MCF 10A (cell line): ENCODE results near the gene ADTRP. TPM values are rescaled to one million over a fixed set of nuclear protein-coding genes. Genes with fewer than 3 reads are reported as not detected.

Experiments used
- BruUV-seq: library from RNA; stranded (reverse); fragments of 400-500 nt; replicated peaks from 2 replicates; lab custom pipeline; 2021; lab: Mats Ljungman, UMichigan
- CTCF ChIA-PET: fragments of 300-600 bp; sonication (Branson Sonifier 250); formaldehyde crosslinking; extraction: SDS; loops from one replicate; lab custom pipeline; 2021; ENCODE audit warnings: antibody characterized with exemption, inconsistent platforms; lab: Yijun Ruan, JAX
- POLR2A ChIA-PET: fragments of 300-600, 350-650 bp; sonication (Branson Sonifier 250); formaldehyde crosslinking; extraction: SDS; loops from one replicate; lab custom pipeline; 2020; ENCODE audit warnings: antibody characterized with exemption, inconsistent platforms; lab: Yijun Ruan, JAX
- DNase-seq: peaks from one replicate; pipeline ENCODE4 v3.0.0-alpha.2; 2018; ENCODE audit not compliant: unreplicated experiment
- H3K27ac Mint-ChIP-seq: one replicate; pipeline ENCODE4 v1.8.0; 2022; ENCODE audit warnings: mild to moderate bottlenecking, low read depth, mixed read lengths; ENCODE audit not compliant: unreplicated experiment
- H3K27me3 Mint-ChIP-seq: one replicate; pipeline ENCODE4 v1.8.0; 2022; ENCODE audit warnings: mixed read lengths; ENCODE audit not compliant: insufficient read depth, unreplicated experiment
- H3K36me3 Mint-ChIP-seq: one replicate; pipeline ENCODE4 v1.8.0; 2022; ENCODE audit warnings: mild to moderate bottlenecking, moderate library complexity, mixed read lengths; ENCODE audit not compliant: insufficient read depth, unreplicated experiment
- H3K4me1 Mint-ChIP-seq: one replicate; pipeline ENCODE4 v1.8.0; 2022; ENCODE audit warnings: mixed read lengths; ENCODE audit not compliant: insufficient read depth, unreplicated experiment
- H3K4me3 Mint-ChIP-seq: one replicate; pipeline ENCODE4 v1.8.0; 2022; ENCODE audit warnings: mild to moderate bottlenecking, moderate library complexity, mixed read lengths; ENCODE audit not compliant: unreplicated experiment
- H3K9me3 Mint-ChIP-seq: one replicate; pipeline ENCODE4 v1.8.0; 2022; ENCODE audit warnings: mixed read lengths; ENCODE audit not compliant: unreplicated experiment
- intact Hi-C: fragments of 100-400 bp; cut with micrococcal nuclease; formaldehyde crosslinking; loops from 2 replicates; pipeline ENCODE4 v1.14.1; 2022
- total RNA-seq: library from RNA; stranded (reverse); gene quantifications from 2 replicates; pipeline ENCODE4 v1.2.3, GENCODE V29; 2022
- TF ChIP-seq, protein P1 (sequence below): fragments of 200-600 bp; IDR thresholded peaks from one replicate; pipeline ENCODE4 v1.8.0; 2022; ENCODE audit warnings: antibody characterized with exemption, mild to moderate bottlenecking; ENCODE audit not compliant: unreplicated experiment

Gene ADTRP
- total RNA-seq, 1 experiment from 2014 or later: 14.8 TPM

DNA sequence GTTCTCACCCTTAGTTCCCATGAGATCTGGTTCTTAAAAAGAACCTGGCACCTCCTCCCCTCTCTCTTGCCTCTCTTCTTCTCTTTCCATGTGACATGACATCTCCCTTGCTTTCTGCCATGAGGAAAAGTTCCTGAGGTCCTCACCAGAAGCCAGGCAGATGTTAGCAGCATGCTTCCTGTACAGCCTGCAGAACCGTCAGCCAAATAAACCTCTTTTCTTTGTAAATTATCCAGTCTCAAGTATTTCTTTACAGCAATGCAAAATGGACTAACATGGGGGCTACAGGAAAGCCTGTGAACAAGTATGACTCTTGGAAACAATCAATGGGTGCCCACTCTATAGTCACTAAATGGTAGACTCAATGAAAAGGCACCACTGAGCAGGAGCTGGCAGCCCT, 34.5 kb downstream of the ADTRP start:
- POLR2A ChIA-PET: interaction anchor here (0.5 kb wide), 1 partner anchor 167 kb away, joined by 5 read pairs; no protein-coding TSS in a partner anchor
- intact Hi-C loops: no loop called here
- Mint-ChIP-seq H3K36me3 (no peaks in the 10 kb centered on the region), H3K27ac (no peak overlapping the region), H3K27me3 (no peaks in the 10 kb centered on the region), H3K4me3 (no peak overlapping the region), H3K4me1 (no peaks in the 10 kb centered on the region), H3K9me3 (no peaks in the 10 kb centered on the region)
- no TSS peak for BruUV-seq
- CTCF ChIA-PET: interaction anchor here (0.7 kb wide), 1 partner anchor 386 kb away, joined by 3 read pairs; no protein-coding TSS in a partner anchor
- TF ChIP-seq, protein P1, sequence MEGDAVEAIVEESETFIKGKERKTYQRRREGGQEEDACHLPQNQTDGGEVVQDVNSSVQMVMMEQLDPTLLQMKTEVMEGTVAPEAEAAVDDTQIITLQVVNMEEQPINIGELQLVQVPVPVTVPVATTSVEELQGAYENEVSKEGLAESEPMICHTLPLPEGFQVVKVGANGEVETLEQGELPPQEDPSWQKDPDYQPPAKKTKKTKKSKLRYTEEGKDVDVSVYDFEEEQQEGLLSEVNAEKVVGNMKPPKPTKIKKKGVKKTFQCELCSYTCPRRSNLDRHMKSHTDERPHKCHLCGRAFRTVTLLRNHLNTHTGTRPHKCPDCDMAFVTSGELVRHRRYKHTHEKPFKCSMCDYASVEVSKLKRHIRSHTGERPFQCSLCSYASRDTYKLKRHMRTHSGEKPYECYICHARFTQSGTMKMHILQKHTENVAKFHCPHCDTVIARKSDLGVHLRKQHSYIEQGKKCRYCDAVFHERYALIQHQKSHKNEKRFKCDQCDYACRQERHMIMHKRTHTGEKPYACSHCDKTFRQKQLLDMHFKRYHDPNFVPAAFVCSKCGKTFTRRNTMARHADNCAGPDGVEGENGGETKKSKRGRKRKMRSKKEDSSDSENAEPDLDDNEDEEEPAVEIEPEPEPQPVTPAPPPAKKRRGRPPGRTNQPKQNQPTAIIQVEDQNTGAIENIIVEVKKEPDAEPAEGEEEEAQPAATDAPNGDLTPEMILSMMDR: no peak
- no peak for DNase-seq

DNA sequence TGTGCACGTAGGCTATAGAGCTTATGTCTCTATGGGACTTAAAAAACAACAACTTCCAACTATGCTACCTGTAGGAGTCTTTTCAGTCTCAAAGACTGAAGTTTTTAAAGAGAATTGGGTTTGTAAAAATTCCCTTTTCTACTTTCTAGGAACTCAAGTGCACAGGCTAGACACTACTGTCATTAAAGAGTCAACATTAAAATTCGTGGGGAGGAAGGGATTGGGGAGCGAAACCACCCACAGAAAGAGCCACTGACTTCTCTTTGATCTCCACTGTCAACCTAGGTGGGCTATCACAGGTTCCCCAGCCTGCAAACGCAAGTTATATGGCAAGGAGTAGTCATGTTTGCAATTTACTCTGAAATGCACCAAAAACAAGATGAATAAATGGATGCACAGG, 37.7 kb downstream of the ADTRP start:
- POLR2A ChIA-PET: no interaction called here
- DNase-seq: no peak
- Mint-ChIP-seq H3K4me3 (no peak overlapping the region), H3K4me1 (no peaks in the 10 kb centered on the region), H3K9me3 (no peaks in the 10 kb centered on the region), H3K36me3 (peaks cover 6% of the 10 kb centered on the region), H3K27ac (no peak overlapping the region), H3K27me3 (no peaks in the 10 kb centered on the region)
- CTCF ChIA-PET: no interaction called here
- intact Hi-C loops: no loop called here
- TF ChIP-seq, protein P1: no peak
- no TSS peak for BruUV-seq

DNA sequence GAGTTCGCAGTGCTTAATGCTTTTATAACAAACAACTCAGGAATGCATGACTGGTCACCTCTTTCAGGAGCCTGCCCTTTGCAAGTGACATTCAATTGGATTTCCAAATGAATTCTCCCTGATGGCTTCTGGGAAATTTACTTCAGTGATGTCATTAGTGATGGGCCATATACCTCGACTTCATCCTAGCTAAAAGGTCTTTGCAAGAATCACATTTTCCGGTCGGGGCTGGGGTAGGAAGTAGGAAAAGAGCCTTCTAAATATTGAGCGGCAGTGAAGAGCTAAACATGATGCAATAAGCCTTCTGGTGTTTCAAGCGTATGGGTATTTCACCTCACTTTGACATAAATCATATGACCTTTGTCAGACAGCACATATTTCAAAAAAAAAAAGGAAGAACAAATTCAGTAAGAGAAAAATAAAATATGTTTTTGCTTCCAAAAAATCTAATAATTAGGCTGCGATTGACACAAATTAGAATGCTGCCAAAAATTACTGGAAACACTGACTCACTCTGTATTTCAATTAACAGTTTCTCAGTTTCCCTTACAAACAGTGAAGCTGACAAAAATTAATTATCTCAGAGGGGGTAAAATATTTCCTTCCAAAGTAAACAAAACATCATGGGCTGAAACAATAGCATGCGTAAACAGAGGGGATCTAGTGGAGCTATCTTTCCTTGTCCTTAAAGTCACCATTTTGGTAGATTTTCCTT, 39.8 kb downstream of the ADTRP start:
- no peak for DNase-seq
- BruUV-seq: no TSS peak
- H3K27me3 Mint-ChIP-seq: no peaks in the 10 kb centered on the region
- H3K4me3 Mint-ChIP-seq: no peak overlapping the region
- no peaks in the 10 kb centered on the region for H3K9me3 Mint-ChIP-seq
- intact Hi-C loops: no loop called here
- H3K36me3 Mint-ChIP-seq: peaks cover 6% of the 10 kb centered on the region
- TF ChIP-seq, protein P1: no peak
- H3K27ac Mint-ChIP-seq: no peak overlapping the region
- POLR2A ChIA-PET: no interaction called here
- CTCF ChIA-PET: interaction anchor here (0.6 kb wide), 1 partner anchor 22 kb away, joined by 3 read pairs; no protein-coding TSS in a partner anchor
- no peaks in the 10 kb centered on the region for H3K4me1 Mint-ChIP-seq

DNA sequence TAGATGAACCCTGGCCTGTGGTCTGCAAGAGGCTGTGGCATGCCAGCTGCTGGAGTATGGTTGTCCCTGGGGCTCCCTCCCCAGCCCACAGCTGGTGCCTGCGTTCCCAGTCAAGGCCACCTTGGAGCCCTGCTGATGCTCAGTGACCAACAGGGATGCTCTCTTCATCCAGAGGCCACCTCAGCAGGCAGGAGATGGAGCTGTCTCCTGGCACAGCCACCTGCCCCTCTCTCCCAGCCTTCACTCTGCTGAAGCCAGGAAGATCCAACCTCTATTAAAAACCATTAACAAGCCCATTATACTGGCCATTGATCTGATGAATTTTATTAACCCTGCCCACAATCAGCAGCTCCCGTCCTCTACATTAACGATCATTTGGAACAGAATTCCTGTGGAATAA, 40.4 kb downstream of the ADTRP start:
- Mint-ChIP-seq H3K4me1 (no peaks in the 10 kb centered on the region), H3K4me3 (no peak overlapping the region), H3K36me3 (peaks cover 6% of the 10 kb centered on the region), H3K27ac (no peak overlapping the region), H3K9me3 (no peaks in the 10 kb centered on the region), H3K27me3 (no peaks in the 10 kb centered on the region)
- POLR2A ChIA-PET: no interaction called here
- intact Hi-C loops: no loop called here
- BruUV-seq: no TSS peak
- CTCF ChIA-PET: no interaction called here
- DNase-seq: no peak
- TF ChIP-seq, protein P1: no peak
